GM21717 (cell line): ENCODE data around the gene PCDH1.
"Not testable (repeated sequence)": the region's sequence is repeated elsewhere in the genome, so short reads cannot be mapped to it uniquely, and the experiment has no call there.

Experiments used
- ATAC-seq: cut with Tn5 transposase; IDR thresholded peaks from one replicate; pipeline ENCODE4 v1.9.1; 2021; ENCODE audit warnings: mild to moderate bottlenecking, moderate library complexity; ENCODE audit not compliant: unreplicated experiment

Gene PCDH1

DNA sequence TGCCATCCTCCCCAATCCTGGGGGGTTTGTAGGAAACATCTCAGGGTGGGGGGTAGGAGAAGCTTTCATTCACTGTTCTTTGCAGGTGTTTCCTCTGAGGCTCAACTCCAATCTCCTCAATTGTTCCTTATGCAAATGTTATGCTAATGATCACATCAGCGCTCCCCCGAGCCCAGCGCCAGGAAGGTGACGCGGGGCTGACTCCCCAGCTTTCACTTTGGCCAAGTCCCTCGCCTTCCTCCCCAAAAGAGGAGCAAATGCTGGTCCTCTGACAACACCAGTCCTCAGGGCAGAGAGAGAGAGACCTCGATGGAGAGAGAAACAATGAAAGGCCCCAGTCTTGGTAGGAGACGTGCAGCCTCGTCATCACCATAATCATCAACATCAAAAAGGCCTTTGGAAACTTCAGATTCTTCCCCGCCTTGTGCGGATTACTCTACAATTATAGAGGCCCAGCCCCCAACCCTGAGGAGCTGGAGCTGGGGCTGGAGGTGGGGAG, 39.1 kb downstream of the PCDH1 start:
- ATAC-seq = no peak

DNA sequence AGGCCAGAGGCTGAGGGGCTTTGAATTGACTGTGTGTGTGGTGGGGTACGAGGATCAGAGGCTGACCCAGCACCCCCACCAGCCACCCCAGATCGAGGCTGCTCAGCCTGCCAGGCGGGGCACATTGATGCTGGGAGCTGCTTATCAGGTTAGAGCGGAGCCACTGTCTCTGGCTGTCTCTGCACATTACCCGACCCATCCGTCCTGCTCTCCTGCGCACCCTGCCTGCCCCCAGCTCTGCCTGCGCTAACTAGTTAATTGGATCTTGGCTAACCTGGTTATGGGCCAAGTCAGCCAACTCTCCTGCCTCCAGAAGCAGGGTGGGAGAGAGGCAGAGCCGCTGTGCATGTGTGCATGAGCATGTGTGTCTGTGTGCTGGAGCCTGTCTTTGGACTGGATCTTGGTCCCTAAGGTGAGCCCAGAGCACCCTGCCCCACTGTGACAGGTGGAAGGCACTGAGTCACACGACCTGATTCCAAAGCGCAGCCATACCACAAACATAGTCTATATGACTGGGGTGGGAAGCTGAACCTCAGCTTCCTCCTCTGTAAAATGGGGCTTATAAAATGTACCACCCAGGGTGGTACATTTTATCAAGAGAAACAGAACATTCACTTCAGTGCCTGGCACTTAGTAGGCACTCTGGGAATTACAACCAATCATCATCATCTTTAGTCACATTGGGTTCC, 39.7 kb downstream of the PCDH1 start:
- ATAC-seq = no peak

DNA sequence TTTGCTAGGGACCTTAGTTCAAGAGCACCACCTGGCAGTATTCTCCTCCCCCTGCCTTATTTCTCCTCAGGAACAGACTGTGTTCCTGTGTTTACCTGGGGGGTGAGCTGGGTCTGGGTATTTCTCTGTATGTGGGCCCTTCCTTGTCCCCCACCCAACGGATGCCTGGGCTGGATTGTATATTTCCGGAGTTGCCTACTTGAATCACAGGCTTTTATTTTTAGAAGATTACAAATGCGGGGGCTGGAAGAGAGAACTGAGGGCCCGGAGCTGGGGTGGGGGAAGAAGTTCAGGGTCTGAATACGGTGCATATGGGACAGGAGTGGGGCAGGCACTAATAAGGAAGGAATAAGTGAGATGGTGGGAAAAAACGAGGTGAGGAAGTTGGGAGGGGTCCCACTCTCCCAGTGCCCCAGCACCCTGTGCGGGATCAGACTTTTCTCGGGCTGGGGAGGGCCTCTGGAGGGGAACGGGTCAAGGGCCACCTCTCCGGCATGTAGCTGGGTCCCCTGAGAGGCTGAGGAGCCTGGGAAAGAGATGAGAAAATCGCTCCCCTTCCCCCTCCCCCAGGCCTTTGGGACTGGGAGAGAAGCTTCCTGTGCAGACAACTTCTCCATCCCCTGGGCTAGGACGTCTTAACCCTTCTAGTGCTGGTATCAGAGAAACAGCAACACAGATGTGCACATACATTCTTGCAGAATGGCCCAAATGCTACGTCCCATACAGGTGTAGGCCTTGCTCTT, 42.1 kb downstream of the PCDH1 start:
- no peak for ATAC-seq

DNA sequence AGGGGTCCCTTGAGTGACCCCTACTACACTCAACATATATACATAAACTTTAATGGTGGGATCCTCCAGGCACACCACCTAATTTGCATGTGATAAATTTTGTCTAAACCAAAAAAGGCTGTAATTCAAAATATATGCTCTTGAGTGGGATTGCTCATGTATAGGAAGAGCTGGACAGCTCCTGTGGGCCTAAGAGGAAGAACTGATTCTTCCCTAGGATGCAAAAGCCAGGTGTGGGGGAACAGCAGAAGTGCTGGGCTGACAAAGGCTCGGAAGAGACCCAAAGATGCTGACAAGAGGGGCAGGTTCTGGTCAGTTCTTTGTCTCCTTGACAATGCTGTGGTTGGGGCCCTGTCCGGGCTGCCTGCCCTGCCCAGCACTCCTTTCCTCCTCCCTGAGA, 43.9 kb downstream of the PCDH1 start:
- ATAC-seq = no peak

DNA sequence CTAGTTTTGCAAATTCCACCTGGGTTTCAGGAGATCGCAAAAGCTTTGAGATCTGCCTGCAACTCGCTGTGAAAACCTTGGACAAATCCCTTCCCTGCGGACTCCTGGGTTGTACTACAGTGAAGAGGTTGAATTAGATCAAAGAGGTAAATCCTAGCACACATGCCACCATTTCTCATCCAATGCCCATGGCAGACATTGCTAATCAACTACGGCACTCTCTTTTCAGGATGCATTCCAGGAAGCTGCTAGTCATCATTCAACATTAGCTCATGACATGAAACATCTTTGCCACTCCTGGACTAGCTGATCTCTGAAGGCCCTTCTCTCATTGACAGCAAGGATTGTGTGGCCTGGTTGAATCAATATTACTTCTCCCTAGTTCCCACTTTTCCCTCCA, 46.1 kb downstream of the PCDH1 start:
- ATAC-seq = no peak

DNA sequence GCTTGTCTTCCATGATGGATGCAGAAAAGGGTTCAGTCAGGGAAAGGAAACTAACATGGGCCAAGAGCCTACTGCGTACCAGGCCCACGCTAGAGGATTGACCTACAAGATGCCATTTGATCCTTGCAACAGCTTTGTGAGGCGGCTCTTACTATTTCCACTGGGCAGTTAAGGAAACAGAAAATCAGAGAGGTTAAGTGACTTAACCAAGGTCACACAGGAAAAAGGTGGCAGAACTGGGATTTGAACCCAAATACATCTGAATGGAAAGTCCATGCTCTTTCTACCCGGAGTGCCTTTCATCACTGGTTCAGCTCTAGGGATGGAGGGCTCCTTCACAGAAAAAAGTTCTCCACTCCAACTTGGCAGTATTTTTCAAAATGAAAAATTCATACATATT, 50.0 kb downstream of the PCDH1 start:
- no peak for ATAC-seq

DNA sequence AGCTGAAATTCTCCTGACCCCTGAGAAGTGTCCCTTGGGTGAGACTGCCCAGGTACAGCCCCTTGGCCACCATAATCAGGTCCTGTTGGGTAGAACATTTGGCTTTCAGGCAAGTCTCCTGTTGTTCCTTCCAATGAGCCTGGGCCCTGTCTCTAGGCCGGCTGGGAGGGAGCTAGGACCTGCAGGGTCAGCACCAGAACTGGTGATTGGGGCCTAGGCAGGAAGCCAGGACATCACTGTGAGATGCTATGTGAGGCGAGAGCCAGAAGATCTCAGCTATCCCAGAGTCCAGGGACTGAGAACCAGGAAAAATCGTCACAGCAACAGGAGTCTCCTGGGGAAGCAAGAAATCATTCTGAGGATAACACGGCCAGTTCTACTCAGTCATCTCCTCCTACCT, 51.5 kb downstream of the PCDH1 start:
- no peak for ATAC-seq

DNA sequence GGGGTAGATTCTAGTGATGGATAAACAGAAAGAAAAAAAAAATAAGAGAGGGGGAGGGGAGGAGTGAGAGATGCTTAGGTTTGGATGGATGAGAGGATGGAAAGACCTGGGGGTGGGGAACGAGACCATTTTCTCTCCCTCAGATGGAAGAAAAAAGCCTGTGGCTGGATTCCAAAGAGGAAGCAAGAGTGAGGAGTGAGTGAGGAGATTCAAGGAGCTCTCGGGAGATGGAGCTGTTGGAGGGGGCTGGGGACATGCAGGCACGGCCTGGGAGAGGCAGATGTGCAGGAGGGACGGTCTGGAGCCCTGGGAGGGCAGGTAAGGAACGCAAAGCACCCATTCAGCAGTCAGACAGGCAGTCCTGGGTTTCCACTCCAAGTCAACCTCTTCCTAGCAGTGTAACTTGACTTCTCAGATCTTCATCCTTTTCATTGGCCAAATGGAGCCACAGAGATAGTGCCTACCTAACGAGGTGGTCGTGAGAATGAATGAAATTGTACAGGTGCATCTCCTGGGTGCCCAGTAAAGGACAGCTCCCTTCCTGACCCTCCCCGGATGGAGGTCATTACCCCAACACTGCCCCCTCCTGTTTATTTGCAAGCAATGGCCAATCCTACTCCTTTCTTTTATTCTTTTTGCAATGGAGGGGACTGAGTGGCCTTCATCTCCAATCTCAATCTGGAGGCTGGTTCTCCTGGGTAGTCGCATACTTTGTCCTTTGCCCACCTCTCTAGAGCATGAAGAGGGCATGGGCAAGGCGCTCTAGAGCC, 52.2 kb downstream of the PCDH1 start:
- ATAC-seq = no peak

DNA sequence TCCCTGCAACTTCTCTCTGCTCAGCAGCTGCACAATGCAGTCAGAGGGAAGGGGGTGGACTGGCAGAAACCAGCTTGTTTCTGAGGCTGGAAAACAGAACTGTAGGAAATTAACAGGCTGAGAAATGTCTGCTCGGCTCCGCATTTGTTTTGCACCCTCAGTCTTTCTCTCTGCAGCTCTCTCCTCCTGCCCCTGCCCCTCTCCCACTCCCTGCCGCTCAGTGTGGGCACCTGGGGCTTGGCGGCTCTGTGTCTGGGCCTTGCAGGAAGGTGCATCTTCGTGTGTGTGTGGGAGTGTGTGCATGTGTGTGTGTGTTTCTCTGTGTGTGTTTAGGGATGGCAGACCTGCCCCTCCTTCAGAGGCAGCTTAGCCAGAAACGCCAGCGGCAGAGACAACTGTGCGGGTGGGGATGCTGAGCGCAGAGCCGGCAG, 53.0 kb downstream of the PCDH1 start:
- ATAC-seq = no peak

DNA sequence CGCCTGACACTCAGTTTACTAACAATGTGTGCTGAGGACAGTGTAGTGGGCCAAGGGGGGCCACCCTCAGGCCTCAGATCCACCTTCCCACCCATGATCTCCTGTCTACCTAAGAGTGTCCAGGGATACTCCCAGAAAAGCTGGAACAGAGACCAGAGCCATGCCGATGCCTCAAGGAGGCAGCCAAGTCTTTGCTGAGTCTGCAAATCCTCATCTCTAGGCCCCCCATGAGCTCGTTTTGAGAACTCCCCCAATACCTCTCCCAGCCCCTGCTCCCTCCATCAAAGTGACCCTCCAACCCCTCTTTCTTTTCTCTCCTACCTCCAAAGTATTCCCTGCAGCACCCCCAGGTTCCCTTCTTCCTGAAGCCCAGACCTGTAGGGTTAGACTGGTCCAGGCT, 53.5 kb downstream of the PCDH1 start:
- ATAC-seq = no peak

DNA sequence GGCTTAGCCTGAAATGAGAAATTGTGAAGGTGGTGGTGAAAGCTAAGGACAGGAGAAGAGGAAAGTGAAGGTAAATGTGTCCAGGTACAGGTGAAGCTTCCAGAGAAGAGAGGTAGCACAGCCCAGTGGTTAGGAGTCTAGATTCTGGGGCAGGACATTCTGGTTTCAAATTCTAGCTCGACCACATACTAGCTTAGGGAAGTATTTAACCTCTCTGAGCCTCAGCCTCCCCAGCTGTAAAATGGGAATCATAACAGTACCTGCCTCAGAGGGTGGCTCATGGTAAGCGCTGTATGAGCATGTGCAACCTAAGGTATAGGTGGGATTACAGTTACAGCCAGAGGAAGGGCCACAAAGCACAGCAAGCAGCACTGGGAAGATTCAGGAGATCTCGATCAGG, 55.2 kb downstream of the PCDH1 start:
- no peak for ATAC-seq

DNA sequence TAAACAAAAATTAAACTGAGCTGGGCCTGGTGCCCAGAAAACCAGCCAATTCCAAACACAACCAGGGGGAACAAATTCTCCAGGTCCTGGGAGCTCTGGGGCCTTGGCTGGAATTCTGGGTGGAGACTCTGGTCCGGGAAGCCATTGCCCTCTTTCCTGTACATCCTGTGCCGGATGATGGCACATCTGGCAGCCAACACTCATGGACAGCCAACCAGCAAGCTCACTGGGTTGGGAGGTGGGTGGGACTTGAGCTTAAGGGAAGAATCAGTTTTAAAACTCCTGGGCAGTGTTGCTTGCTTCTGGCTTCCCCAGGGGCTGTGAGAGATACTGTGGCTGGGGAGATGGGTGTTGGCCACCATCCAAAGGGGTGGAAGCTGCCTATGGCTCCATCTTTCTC, 56.1 kb downstream of the PCDH1 start:
- ATAC-seq = no peak

DNA sequence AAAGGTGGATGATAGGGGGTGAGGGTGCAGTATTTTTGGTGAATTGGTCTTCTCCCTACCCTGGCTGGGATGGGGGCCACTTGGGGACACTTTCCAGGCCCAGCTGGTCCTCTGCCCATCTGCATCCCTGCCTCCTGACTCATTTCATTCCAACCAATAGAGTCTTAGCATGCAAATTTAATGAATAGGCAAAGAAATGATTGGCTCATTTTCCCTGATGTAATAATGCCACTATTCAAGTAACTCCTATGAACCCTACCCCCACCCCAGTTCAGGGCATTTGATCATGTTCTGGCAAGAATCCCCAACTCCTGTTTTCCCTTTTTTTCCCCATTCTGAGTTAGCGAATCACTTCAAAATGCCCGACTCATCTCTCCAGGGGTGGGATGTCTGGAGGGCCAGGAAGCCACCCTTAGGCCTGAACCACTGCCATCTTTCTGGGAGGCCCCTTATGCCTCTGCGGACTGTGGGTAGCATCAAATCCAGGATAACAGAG, 56.7 kb downstream of the PCDH1 start:
- no peak for ATAC-seq

DNA sequence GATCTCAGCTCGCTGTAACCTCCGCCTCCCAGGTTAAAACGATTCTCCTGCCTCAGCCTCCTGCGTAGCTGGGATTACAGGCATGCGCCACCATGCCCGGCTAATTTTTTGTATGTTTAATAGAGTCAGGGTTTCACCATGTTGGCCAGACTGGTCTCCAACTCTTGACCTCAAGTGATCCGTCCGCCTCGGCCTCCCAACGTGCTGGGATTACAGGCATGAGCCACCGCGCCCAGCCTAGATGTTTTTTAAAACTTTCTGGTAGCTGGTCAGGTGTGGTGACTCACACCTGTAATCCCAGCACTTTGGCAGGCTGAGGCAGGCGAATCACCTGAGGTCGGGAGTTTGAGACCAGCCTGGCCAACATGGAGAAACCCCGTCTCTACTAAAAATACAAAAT, 57.5 kb downstream of the PCDH1 start:
- not testable (repeated sequence) for ATAC-seq

DNA sequence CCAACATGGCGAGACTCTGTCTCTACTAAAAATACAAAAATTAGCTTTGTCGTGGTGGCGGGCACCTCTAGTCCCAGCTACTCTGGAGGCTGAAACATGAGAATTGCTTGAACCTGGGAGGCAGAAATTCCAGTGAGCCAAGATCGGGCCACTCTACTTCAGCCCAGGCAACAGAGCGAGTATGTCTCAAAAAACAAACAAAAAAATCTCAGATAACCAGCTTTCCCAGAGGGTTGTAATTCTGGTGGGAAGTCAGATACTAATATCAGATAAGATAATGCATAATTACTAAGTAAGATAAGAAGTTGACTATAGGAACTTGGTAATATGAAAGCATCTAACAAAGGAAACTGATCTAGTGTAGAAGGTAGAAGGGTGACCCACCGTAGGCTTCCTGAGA, 60.6 kb downstream of the PCDH1 start:
- ATAC-seq = no peak

DNA sequence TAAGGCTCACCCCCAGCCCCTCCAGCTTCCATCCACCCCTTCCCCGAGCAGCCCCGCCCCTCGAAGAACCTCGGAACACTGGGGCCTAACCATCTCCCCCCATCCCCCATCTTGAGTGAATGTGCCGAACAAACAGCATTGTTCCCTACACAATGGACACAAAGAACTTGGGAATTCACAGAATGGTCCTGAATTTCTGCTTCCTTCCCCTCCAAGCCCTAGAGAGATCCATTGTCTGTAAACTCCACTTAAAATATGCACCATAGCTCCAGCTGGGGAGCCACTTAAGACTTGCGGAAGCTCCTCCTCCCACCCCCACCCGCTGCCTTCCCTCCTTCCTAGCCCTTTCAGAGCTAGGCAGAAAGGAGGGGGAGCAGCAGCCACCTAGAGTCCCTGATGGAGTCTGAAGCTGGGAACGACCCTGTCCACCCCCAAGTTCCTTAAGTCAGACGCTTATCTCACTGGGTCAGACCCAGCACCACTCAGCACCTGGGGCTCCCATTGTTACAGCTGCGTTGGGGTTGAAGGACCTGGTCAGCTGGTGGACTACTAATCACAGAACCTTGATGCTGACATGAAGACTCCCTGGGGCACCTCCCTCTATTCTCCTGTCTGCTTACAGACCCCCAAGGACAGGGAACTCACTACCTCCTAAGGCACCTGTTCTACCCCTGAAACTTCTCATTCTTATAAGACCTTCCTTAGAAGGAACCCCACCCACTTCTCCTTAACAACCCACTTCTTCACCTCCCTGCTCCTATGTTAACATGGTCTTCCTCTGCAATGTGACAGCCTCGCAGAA, 61.4 kb downstream of the PCDH1 start:
- ATAC-seq = no peak

DNA sequence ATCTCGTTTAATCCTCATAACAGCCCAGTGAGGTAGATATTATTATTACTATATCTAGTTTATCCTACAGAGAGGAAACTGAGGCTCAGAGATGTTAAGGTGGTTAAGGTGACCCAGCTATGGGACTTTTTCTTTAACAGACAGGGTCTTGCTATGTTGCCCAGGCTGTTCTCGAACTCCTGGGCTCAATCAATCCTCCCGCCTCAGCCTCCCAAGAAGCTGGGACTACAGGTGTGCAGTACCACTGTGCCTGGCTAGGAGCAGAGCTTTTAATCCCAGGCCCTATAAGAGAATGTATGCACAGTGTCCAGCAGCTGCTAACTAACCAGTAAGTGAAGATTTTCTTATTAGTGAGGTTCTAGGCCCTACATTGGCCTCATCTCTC, 62.4 kb downstream of the PCDH1 start:
- no peak for ATAC-seq

DNA sequence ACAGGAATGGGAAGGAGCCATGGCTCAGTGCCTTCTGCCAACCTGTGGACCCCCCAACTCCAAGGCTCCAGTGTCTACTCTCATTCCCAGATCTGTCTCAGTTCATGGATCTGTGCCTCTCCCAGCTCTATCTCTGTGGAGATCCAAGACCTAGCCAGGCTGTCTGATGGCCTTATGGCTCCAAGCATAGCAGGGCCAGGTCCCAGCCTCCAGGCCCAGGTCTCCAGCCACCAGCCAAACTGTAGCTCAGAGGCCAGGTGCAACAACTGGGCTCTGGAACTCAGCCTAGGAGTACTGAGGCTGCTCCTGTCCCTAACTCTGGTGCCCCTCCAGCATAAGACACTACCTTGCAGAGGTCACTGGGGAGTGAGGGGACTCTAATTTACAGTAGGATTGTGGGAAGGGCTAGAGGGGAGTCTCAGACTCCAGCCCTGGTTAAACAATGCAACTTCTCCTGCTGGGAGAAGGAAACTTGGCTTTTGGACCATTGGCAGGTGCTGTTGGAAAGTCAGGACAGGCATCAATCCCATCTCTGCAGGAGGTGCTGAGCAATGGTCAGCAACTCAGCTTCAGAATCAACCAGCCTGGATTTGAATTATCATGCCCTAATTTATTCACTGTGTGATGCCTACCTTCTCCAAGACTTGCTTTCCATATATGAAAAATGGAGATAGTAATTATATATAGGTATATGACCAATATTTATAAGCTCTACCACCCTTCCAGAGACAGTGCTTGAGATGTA, 63.0 kb downstream of the PCDH1 start:
- no peak for ATAC-seq

DNA sequence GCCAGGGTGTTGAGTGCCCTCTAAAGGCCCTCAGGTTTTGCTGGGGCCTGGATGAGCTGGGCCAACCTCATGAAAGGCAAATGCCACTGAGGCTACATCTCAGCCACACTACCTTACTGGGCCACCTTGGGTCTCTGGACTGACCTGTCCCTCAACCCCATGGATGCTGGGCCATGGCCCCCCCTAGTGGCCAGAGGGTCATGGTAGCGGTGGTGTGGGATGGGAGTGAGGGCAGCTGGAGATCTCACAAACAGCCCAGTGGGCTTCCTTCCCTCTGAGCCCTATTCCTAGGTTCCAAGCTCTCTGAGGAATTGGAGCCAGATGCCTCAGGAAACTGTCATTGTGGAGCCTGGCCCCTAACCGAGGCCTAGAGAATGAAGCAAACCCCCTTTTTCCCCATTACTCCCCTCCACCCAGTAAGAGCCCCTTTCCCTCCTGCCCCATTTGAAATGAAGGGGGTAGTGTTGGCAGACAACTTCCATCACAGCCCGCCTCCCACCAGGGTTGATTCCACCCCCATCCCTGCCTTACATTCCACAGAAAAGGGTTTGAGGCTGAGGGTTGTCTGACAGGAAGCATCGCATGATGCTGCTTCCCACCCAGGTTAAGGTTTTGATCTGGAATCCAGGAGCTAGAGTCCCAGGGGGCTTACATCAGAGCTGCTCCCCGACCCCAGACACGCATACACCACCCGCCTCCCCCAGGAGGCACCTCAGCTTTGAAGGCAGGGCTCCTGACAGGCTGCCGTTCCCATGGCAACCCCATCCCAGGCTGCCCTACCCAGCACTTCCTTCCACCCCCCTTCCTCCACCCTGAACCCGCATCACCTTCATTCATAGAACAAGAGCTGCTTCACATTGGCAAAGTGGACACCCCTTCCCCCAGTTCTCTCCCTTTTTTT, 63.9 kb downstream of the PCDH1 start:
- ATAC-seq = no peak
